Nephron (organoid): ENCODE measurements around the gene TREML4.
"Not testable (repeated sequence)": the region's sequence is repeated elsewhere in the genome, so short reads cannot be mapped to it uniquely, and the experiment has no call there.

Source experiments
- H3K27ac Mint-ChIP-seq, 3 experiments: 2 replicates each; pipeline ENCODE4 v1.8.0; 2020; ENCODE audit warnings: mixed read lengths in 3 of 3, mild to moderate bottlenecking in 2 of 3, moderate library complexity in 1 of 3
- H3K27me3 Mint-ChIP-seq: 2 replicates; pipeline ENCODE4 v1.8.0; 2021; ENCODE audit warnings: low read depth, mild to moderate bottlenecking, moderate library complexity, mixed read lengths
- H3K36me3 Mint-ChIP-seq: 2 replicates; pipeline ENCODE4 v1.8.0; 2020; ENCODE audit warnings: low read depth, mixed read lengths
- H3K4me1 Mint-ChIP-seq: 2 replicates; pipeline ENCODE4 v1.8.0; 2020; ENCODE audit warnings: mixed read lengths
- H3K4me3 Mint-ChIP-seq, 3 experiments: 2 replicates each; pipeline ENCODE4 v1.8.0; 2020; ENCODE audit warnings: mild to moderate bottlenecking in 3 of 3, mixed read lengths in 3 of 3, moderate library complexity in 2 of 3
- H3K9me3 Mint-ChIP-seq: 2 replicates; pipeline ENCODE4 v1.8.0; 2020; ENCODE audit warnings: mixed read lengths
- TF ChIP-seq, protein P1 (sequence below), 3 experiments: fragments of 200-600 bp; sonication (generic); IDR thresholded peaks; one replicate each; pipeline ENCODE4 v1.5.0; 2021; ENCODE audit warnings: antibody characterized with exemption in 3 of 3; ENCODE audit not compliant: unreplicated experiment in 3 of 3

The TREML4 gene

DNA sequence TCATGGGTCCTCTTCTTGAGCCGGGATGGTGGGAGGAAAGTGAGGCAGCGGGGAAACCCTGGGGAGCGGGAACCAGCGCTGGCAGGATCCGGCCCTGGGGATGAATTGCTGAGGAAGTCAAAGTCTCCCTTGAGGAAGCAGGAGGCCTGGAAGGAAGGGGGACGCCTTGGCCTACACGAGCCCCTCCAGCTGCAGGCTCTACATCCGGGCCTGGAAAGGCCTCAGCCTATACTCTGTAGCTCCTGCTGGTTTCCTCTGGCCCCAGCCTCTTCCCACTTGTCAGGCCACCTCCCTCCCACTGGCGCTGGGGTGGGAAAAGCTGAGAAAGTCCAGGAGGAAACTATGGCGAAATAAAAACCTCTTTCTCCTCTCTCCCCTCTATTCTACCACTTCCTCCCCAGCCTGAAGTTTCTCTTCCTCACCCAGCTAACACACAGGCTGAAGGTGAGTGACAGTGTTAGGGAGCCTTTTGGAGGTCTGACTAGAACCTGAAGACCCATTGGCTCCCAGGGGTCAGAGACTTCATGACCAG is 42.1 kb upstream of the TREML4 start:
- no peak overlapping the region for H3K4me3 Mint-ChIP-seq
- H3K27me3 Mint-ChIP-seq, result peaks cover 5% of the 10 kb centered on the region
- H3K4me1 Mint-ChIP-seq, result no peaks in the 10 kb centered on the region
- TF ChIP-seq, protein P1, sequence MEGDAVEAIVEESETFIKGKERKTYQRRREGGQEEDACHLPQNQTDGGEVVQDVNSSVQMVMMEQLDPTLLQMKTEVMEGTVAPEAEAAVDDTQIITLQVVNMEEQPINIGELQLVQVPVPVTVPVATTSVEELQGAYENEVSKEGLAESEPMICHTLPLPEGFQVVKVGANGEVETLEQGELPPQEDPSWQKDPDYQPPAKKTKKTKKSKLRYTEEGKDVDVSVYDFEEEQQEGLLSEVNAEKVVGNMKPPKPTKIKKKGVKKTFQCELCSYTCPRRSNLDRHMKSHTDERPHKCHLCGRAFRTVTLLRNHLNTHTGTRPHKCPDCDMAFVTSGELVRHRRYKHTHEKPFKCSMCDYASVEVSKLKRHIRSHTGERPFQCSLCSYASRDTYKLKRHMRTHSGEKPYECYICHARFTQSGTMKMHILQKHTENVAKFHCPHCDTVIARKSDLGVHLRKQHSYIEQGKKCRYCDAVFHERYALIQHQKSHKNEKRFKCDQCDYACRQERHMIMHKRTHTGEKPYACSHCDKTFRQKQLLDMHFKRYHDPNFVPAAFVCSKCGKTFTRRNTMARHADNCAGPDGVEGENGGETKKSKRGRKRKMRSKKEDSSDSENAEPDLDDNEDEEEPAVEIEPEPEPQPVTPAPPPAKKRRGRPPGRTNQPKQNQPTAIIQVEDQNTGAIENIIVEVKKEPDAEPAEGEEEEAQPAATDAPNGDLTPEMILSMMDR (IDR thresholded peaks at IDR 0.05; ENCODE audit: unreplicated experiment in 3 of 3), result no peak
- H3K9me3 Mint-ChIP-seq, result peaks cover 4% of the 10 kb centered on the region
- no peaks in the 10 kb centered on the region for H3K36me3 Mint-ChIP-seq
- H3K27ac Mint-ChIP-seq, result no peak overlapping the region

DNA sequence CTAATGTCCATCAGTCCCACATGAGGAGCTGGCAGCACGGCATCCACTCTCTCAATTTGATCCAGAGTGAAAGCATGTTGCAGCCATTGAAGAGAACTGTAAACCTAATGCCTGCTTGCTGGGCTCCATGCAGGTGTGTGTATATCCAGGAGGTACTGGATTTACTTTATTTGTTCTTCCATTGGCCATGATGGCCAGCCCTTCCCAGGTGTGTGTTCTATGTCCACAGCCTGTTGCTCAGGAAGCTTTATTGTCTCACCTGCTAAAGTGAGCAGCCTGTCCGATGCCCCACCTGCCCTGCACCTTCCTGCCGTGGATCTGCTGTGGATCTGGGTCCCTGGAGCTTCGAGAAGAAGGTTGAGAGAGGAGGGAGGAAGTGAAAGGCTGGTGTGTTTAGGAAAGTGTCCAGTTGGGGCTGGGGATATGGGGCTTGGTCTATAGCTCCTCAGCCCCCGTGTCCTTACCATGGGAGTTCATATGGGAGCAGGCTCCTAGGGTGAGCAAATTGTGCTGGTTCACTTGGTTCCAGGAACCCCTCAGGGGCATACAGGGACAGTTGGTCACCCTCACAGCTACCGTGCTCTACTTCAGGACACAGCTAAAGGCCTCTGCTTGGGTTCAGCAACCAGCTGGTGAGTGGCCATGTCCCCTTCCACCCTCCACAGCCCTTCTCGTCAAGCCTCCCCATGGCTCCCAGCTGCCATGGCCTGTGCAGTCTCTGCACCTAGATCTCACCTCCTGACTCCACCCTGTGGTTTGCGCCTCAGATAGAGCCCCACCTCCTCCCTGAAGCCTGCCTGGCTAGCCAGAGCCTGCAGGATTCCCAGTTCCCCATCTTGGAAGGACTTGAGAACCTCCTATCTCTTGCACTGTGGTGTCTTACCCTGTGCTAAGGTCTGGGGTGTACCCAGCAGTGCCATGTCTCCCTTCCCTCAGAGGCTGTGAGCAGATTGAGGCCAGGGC is 39.9 kb upstream of the TREML4 start:
- Mint-ChIP-seq H3K9me3 (peaks cover 4% of the 10 kb centered on the region), H3K4me1 (no peaks in the 10 kb centered on the region), H3K4me3 (no peak overlapping the region), H3K27ac (no peak overlapping the region), H3K27me3 (peaks cover 18% of the 10 kb centered on the region), H3K36me3 (no peaks in the 10 kb centered on the region)
- TF ChIP-seq, protein P1 (IDR thresholded peaks at IDR 0.05; ENCODE audit: unreplicated experiment in 3 of 3), result no peak

DNA sequence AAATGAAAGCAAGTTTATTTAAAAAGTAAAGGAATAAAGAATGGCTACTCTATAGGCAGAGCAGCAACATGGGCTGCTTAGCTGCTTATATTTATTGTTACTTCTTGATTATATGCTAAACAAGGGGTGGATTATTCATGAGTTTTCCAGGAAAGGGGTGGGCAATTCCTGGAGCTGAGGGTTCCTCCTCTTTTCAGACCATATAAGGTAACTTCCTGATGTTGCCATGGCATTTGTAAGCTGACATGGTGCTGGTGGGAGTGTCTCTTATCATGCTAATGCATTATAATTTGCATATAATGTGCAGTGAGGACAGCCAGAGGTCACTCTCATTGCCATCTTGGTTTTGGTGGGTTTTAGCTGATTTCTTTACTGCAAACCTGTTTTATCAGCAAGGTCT is 39.1 kb upstream of the TREML4 start:
- H3K4me1 Mint-ChIP-seq, H3K4me3 Mint-ChIP-seq, H3K9me3 Mint-ChIP-seq, H3K36me3 Mint-ChIP-seq, H3K27ac Mint-ChIP-seq: not testable (repeated sequence)
- H3K27me3 Mint-ChIP-seq, result peaks cover 25% of the 10 kb centered on the region

DNA sequence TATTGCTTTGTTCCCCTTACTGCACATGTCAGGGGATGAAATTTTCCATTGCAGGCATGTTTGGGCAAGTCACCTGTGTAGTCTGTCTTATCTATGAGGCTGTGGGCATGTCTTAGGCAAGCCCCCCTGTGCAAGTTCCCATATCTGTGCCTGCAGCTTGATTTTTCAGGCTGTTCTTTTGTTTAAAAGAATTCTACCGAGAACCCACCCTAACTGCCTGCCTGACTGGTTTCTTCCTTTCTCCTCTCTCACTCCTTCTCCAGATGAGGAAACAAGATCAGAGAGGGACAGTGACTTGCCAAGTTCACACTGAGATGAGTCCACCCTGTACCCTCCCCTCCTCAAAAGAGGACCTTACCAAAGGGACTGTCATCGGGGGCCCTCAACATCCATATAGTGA is 38.2 kb upstream of the TREML4 start:
- H3K36me3 Mint-ChIP-seq, result no peaks in the 10 kb centered on the region
- no peak overlapping the region for H3K4me3 Mint-ChIP-seq
- H3K27me3 Mint-ChIP-seq, result peaks cover 30% of the 10 kb centered on the region
- H3K4me1 Mint-ChIP-seq, result no peaks in the 10 kb centered on the region
- TF ChIP-seq, protein P1 (IDR thresholded peaks at IDR 0.05; ENCODE audit: unreplicated experiment in 3 of 3), result no peak
- no peak overlapping the region for H3K27ac Mint-ChIP-seq
- peaks cover 4% of the 10 kb centered on the region for H3K9me3 Mint-ChIP-seq

DNA sequence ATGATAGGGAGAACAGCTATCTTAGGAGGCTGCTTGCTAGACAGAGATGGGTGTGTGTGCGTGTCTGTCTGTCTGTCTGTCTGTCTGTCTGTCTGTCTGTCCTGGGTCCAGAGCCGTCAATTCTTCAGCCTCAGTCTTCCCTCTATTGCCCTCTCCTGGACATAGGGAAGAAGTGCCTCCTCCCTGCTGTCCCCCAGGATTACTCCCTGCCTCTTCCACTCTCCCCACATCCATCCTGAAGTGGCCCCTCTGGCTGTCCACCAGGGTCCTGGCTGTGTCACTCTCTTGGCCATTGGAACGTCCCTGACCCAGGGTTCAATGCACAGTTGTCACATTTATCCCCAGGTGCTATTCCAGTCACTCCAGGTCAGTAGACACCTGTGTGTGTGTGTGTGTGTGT is 37.4 kb upstream of the TREML4 start:
- Mint-ChIP-seq H3K4me1 (no peaks in the 10 kb centered on the region), H3K27ac (no peak overlapping the region), H3K36me3 (no peaks in the 10 kb centered on the region), H3K27me3 (peaks cover 39% of the 10 kb centered on the region), H3K9me3 (peaks cover 4% of the 10 kb centered on the region), H3K4me3 (no peak overlapping the region)
- TF ChIP-seq, protein P1 (IDR thresholded peaks at IDR 0.05; ENCODE audit: unreplicated experiment in 3 of 3), result no peak

DNA sequence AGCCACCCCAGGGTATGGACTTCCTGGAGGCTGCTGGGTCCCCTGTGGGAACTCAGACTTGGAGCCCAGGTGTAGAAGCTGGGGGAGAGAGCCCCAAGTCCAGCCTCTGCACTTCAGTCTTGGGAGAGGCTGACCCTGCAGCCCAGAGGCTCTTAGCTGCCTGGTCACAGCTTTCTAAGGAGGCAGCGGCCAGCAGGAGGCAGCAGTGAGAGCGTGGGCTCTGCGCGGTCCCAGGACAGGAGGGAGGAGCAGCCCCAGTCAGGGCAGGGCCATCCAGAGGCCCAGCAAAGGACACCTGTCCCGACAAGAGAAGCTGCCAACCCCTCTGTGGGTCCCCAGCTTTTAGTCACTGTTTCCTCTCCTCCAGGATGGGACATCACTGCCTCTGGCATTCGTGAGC is 36.6 kb upstream of the TREML4 start:
- Mint-ChIP-seq H3K36me3 (no peaks in the 10 kb centered on the region), H3K4me1 (no peaks in the 10 kb centered on the region), H3K4me3 (no peak overlapping the region), H3K27me3 (peaks cover 46% of the 10 kb centered on the region), H3K27ac (no peak overlapping the region), H3K9me3 (peaks cover 4% of the 10 kb centered on the region)
- TF ChIP-seq, protein P1 (IDR thresholded peaks at IDR 0.05; ENCODE audit: unreplicated experiment in 3 of 3), result peak in 2 of 3 experiments; percentile 17 to 40
